Stimulated activated CD4-positive, alpha-beta T cell treated with anti-CD3 and anti-CD28 coated beads, Interleukin-2, amount 100 ng/mL, for 48 hours (primary cell): ENCODE measurements around the gene TYW5.
A peak's percentile ranks its signal among the peaks of the same experiment; 100 is the strongest.

ENCODE experiments used
- DNase-seq, 2 donors: peaks; one replicate each; pipeline ENCODE4 v3.0.0-alpha.2; 2020

Gene TYW5

GRCh38 chr2:199955339-199956061 is at the start of gene TYW5, which contains the start of gene MAIP1:
TSS of gene TYW5 (minus strand) at chr2:199955491. CDS start at chr2:199955470, 21 bp downstream.
TSS of gene MAIP1 (plus strand) at chr2:199955582. CDS start at chr2:199955799, 217 bp downstream.
- DNase-seq: peak; percentile 71 to 72

- no peak for DNase-seq
These were observed 48.2 kb upstream of the TYW5 start for GRCh38 chr2:200003444-200003843.

GRCh38 chr2:200000444-200001163 is 45.3 kb upstream of the TYW5 start:
- DNase-seq: no peak

GRCh38 chr2:199999166-199999565 is 43.9 kb upstream of the TYW5 start:
- DNase-seq: no peak

GRCh38 chr2:199997296-199997695 is 42.0 kb upstream of the TYW5 start:
- no peak for DNase-seq

- DNase-seq: no peak
These were observed 39.6 kb upstream of the TYW5 start for GRCh38 chr2:199994896-199995295.

GRCh38 chr2:199994371-199994770 is 39.1 kb upstream of the TYW5 start:
- DNase-seq: no peak

GRCh38 chr2:199992296-199992695 is 37.0 kb upstream of the TYW5 start:
- no peak for DNase-seq

GRCh38 chr2:199991691-199992090 is 36.4 kb upstream of the TYW5 start:
- DNase-seq: no peak

- DNase-seq: no peak
These were observed 34.5 kb upstream of the TYW5 start for GRCh38 chr2:199989822-199990221.

GRCh38 chr2:199988151-199988550 is 32.9 kb upstream of the TYW5 start:
- no peak for DNase-seq

- no peak for DNase-seq
These were observed 32.3 kb upstream of the TYW5 start for GRCh38 chr2:199987586-199987985.

- peak; percentile 48 for DNase-seq
These were observed 30.4 kb upstream of the TYW5 start for GRCh38 chr2:199985625-199986207.

- no peak for DNase-seq
These were observed 29.5 kb upstream of the TYW5 start for GRCh38 chr2:199984755-199985154.

- DNase-seq: no peak
These were observed 28.9 kb upstream of the TYW5 start for GRCh38 chr2:199984159-199984558.

- no peak for DNase-seq
These were observed 28.2 kb upstream of the TYW5 start for GRCh38 chr2:199983534-199983933.

- no peak for DNase-seq
These were observed 27.0 kb upstream of the TYW5 start for GRCh38 chr2:199982126-199982843.

- DNase-seq: peak; percentile 85 to 89
These were observed 24.7 kb upstream of the TYW5 start for GRCh38 chr2:199979832-199980628.

GRCh38 chr2:199979398-199979797 is 24.1 kb upstream of the TYW5 start:
- no peak for DNase-seq

- DNase-seq: peak in 1 of 2 donors; percentile 23
These were observed 22.7 kb upstream of the TYW5 start for GRCh38 chr2:199977984-199978415.

GRCh38 chr2:199975273-199975895 is 20.1 kb upstream of the TYW5 start:
- DNase-seq: no peak

GRCh38 chr2:199973703-199974102 is 18.4 kb upstream of the TYW5 start:
- no peak for DNase-seq
